NCI-H1048 (cell line): ENCODE measurements around the gene HOXD4.

Experiments used
- DNase-seq: peaks from one replicate; lab custom pipeline; 2025; lab: John Stamatoyannopoulos, UW

The HOXD4 gene

GRCh38 chr2:176170602-176171305, 19.4 kb downstream of the HOXD4 start:
- no peak for DNase-seq

GRCh38 chr2:176171351-176172006, 20.1 kb downstream of the HOXD4 start:
- no peak for DNase-seq

GRCh38 chr2:176172007-176172894, 20.9 kb downstream of the HOXD4 start:
- DNase-seq: no peak

- no peak for DNase-seq
Observed at GRCh38 chr2:176172895-176173566, 21.7 kb downstream of the HOXD4 start.

- DNase-seq: no peak
Observed at GRCh38 chr2:176173567-176174381, 22.4 kb downstream of the HOXD4 start.

- DNase-seq: no peak
Observed at GRCh38 chr2:176174382-176174823, 23.1 kb downstream of the HOXD4 start.

- DNase-seq: no peak
Observed at GRCh38 chr2:176174824-176175708, 23.7 kb downstream of the HOXD4 start.

- no peak for DNase-seq
Observed at GRCh38 chr2:176175709-176176607, 24.6 kb downstream of the HOXD4 start.

GRCh38 chr2:176177580-176178037, 26.3 kb downstream of the HOXD4 start:
- no peak for DNase-seq

GRCh38 chr2:176178038-176178756, 26.8 kb downstream of the HOXD4 start:
- no peak for DNase-seq

- DNase-seq: no peak
Observed at GRCh38 chr2:176178757-176179295, 27.5 kb downstream of the HOXD4 start.

GRCh38 chr2:176181551-176181950, 30.2 kb downstream of the HOXD4 start:
- DNase-seq: no peak

GRCh38 chr2:176182671-176183070, 31.3 kb downstream of the HOXD4 start:
- DNase-seq: no peak

- no peak for DNase-seq
Observed at GRCh38 chr2:176184749-176185148, 33.4 kb downstream of the HOXD4 start.

- no peak for DNase-seq
Observed at GRCh38 chr2:176186024-176186423, 34.7 kb downstream of the HOXD4 start.

GRCh38 chr2:176187200-176187898, 36.0 kb downstream of the HOXD4 start:
- DNase-seq: no peak
